ENCODE results near the gene GCDH. TPM values are rescaled to one million over a fixed set of nuclear protein-coding genes. Genes with fewer than 3 reads are reported as not detected.
A peak's percentile ranks its signal among the peaks of the same experiment; 100 is the strongest.
"Not testable (repeated sequence)": the region's sequence is repeated elsewhere in the genome, so short reads cannot be mapped to it uniquely, and the experiment has no call there.

Gene GCDH
- total RNA-seq, 1 donor from 2014 or later = 35.7 TPM

DNA sequence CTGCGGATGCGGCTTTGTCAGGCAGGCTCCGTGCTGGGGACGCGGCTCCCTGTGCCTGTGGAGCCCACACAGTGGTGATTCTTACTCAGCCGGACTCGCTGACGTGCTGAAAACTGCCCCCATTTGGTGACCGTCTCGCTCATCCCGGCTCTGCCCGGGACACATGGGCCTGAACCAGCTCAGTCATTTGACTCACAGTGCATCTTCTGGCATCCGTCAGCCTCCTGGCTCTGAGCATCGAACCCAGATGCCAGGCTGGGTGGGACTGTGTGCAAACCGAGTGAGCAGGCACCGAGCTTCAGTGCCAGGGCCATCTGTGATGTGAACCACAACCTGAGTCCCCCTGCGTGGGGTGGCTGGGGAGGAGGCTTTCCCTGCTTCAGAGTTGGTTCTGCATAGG is 5.5 kb downstream of the GCDH start:
- no peak for DNase-seq (ENCODE audit: extremely low read depth, low read depth, low spot score)

DNA sequence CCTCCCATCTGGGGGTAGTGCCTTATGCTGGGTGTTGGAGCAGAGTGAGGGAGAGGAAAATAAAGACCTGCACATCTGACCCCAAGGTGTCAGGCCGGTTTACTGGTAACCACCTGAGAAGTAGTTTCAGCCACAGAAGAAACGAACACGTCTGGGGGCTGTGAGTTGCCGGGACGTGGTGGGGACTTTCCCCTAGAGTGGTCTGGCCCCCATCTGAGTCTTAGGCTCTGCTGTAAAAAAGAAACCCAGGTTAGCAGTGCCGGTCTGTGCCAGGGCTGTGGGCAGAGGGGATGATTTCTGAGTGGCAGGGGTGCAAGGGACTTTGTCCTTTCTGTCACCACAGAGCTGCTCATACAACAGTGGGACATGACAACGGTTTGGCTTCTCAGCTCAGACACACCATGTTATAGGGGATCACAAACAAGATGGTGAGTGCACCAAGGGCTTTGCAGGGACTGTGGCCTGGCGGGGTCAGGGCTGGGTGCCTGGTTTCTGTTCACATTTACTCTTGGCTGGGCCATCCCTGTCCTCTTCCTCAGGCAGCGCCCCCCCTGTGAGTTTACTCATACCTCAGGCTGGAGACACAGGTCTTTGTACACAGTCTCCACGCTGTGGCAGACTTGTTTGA is 9.0 kb downstream of the GCDH start:
- no peak for DNase-seq (ENCODE audit: extremely low read depth, low read depth, low spot score)

DNA sequence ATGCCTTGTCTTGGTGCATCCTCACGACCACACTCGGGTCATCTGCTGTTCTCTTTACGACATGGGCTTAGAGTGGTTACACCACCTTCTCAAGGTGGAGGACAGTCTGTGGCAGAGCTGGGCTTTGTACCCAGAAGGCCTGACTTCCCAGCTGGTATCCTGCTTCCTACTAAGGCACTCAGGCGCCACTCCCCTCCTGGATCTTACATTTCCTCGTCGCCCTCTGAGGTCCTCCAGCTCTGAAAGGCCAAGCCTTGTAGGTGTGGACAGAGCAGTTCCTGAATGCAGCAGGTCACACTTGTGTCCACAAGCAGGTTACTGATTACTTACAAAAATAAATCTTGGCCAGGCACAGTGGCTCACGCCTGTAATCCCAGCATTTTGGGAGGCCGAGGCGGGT is 16.2 kb downstream of the GCDH start:
- DNase-seq (ENCODE audit: extremely low read depth, low read depth, low spot score) = no peak

DNA sequence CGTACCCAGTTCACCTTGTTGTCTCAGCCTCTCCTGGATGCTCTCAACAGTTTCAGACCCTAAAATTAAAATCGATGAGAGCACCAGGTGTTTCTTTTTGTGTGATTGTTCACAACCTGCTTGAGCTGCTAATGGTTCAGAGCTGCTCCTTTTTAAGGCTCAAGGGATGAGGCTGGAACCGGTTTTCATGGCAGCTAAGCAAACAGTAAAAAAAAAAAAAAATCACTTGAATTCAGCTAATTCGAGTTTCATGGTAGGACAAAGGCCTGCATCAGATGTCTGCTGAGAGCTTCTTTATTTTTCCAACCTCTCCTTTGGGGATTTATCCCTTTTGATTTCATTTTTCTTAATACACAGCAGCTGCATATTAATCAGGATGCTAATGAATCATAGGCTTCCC is 21.6 kb downstream of the GCDH start:
- DNase-seq (ENCODE audit: extremely low read depth, low read depth, low spot score) = no peak

DNA sequence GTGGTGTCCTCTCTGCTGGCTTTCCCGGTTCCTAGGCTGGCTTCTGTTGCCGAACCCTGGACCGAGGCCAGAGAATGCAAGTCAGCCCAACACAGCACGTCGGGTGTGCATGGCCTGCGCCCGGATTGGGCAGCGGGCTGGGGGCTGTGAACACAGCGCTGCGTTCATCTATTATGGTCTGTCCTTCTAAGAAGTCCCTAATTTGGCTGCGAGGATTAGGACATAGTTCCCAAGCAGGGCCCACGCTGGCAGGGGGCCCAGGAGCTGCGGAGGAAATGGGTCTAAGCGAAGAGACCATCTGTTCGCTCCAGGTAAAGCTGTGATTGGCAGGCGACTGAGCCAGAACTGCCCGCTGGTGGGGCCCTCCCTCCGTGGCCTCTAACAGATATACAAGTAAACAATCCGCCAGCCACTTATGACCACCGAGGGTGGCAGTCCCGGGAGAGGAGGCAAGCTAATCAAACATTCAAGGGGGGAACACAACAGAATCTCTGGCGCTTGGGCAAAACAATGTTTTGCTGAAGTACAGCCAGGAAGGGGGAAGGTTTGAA is 22.1 kb downstream of the GCDH start:
- no peak for DNase-seq (ENCODE audit: extremely low read depth, low read depth, low spot score)

DNA sequence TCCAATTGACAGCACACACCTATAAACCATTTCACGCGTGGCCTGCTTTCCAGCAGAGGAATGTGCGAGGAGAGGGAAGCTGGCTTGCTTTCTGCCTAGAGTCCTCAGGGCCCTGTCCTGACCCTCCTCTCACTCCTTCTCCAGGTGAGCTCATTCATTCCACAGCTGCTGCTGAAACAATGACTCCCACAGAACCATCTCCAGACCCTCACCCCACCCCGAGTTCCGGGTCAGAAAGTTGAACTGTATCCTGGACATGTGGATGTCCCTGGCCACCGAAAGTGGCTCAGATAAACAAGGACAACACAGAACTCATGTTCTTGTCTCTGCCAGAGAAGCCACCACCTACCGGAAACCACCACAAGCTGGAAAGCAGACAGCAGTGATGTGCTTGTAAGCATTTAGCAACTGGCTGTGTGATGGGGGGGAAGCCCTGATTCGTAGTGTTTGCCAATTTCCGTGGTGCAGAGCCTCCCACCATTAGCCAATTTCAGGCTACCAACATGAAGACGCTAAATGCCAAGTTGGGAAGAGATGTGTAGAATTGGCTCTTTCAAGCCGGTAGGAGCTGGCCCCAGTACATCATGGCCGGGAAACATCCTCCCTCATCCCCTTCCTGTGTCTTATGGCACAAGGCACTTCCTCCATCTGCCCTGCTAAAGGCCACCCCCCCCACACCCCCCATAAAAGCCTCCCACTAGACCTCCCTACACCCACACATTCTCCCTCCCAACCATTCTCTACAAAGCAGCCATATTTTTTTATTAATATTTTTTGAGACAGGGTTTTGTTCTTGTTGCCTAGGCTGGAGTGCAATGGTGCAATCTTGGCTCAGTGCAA is 23.1 kb downstream of the GCDH start:
- no peak for DNase-seq (ENCODE audit: extremely low read depth, low read depth, low spot score)

DNA sequence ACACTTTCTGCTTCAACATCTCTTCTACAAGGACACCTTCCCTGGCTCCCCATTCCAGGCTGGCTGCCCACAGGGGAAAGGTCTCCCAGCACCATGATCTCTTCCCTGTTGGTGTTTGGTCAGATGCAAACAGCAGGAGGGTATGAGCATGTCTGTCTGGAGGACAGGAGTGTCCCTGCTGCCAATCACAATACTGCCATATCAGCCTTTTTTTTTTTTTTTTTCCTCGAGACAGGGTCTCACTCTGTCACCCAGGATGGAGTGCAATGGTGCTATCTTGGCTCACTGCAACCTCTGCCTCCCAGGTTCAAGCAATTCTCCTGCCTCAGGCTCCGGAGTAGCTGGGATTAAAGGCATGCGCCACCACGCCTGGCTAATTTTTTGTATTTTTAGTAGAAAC is 24.9 kb downstream of the GCDH start:
- DNase-seq (ENCODE audit: extremely low read depth, low read depth, low spot score) = not testable (repeated sequence)

DNA sequence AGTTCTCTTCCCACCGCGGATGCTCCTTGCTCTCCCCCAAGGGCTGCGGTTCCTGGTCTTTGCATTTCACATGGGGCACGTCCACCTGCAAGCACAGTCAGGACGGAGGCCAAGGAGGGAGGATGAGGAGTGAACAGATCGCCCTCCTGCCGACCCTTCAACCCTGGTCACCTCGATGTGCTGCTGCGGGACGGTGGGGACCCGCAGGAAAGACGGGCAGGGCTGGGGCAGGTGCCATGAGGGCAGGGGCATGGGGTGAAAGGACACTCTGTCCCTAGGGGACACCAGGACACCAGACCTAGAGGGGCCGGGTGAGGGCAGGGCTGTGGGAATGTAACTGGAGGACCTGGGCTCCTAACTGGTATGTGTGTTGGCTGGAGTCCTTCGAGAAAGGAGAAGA is 27.3 kb downstream of the GCDH start:
- DNase-seq (ENCODE audit: extremely low read depth, low read depth, low spot score) = no peak

DNA sequence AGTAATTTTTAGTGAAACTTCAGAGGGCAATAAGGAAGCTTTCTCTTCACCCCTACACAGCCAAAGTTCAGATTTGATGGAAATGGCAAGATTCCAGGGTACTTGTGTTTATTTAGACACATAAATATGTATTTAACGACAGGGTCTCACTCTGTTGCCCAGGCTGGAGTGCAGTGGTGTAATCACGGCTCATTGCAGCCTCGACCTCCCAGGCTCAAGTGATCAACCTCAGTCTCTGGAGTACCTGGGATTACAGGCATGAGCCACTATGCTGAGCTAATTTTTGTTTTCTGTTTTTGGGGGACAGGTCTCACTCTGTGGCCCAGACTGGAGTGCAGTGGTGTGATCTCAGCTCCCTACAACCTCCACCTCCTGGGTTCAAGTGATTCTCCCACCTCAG is 30.1 kb downstream of the GCDH start:
- DNase-seq (ENCODE audit: extremely low read depth, low read depth, low spot score) = no peak

DNA sequence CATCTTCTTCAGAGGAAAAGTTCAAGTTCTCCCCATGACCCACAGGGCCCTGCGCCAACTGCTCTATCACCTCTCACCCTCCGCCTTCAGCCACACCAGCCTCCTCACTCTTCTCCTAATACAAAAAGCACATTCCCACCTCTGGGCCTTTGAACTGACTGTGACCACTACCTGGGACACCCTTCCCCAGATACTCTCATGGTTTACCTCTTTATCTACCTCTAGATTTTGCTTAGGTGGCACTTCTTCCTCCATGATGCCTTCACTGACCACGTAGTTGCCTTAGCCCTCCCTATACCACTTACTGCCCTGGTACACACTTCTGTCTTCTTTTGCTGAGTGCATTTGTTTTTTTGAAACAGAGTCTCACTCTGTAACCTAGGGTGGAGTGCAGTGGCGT is 32.0 kb downstream of the GCDH start:
- DNase-seq (ENCODE audit: extremely low read depth, low read depth, low spot score) = no peak

DNA sequence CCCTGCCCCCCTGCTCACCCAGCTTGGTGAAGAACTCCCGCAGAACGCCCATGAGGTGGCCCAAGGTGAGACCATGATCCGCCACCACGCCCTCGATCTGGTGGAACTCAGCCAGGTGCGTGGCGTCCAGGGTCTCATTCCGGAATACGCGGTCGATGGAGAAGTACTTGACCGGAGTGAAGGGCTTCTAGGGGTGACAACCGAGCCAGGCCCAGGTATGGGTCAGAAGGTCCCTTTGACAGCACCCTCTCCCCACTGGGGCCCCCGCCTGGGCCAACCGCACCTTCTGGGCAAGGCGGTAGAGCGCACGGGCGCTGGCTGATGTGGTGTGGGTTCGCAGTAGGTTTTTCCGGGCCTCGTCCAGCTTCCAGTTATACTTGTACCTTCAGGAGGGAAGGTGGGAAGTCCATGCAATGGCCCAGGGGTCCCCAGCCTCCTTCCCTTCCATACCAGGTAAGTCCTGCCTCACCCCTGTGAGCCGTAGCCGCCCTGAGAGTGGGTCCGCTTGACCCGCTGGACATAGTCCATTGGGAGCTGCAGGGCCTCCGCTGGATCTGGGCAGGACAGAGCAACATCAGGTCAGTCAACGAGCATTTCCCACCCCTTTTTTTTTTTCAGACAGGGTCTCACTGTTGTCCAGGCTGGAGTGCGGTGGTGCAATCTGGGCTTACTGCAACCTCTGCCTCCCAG is 33.8 kb downstream of the GCDH start:
- DNase-seq (ENCODE audit: extremely low read depth, low read depth, low spot score) = no peak

DNA sequence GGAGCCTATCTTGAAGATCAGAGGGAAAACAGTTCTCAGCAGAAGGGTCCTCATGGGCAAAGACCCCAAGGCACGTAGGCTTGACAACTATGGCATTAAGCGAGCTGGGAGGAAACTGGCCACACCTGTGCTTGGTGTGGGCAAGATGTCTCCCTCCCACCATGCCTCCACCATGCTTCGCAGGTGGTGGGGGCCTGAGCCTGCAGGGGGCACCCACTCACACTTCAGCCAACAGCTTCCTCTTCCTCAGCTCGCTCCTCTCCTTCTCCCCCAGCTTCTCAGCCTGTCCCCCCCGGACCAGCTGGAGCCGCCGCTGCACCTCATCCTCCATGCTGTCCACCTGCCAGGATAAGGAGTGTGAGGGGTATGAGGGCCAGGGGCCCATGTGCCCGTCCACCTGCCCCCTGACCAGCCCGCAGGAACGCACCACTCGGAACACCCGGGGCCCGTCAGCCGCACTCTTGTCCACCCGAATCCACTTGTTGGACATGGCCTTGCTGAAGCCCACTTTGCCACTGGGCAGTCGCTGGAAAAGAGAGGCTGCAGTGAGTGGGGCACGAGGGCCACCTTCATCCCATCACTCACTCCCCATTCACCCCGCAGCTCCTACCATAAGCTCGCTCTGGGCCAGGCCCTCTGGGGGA is 39.2 kb downstream of the GCDH start:
- no peak for DNase-seq (ENCODE audit: extremely low read depth, low read depth, low spot score)

DNA sequence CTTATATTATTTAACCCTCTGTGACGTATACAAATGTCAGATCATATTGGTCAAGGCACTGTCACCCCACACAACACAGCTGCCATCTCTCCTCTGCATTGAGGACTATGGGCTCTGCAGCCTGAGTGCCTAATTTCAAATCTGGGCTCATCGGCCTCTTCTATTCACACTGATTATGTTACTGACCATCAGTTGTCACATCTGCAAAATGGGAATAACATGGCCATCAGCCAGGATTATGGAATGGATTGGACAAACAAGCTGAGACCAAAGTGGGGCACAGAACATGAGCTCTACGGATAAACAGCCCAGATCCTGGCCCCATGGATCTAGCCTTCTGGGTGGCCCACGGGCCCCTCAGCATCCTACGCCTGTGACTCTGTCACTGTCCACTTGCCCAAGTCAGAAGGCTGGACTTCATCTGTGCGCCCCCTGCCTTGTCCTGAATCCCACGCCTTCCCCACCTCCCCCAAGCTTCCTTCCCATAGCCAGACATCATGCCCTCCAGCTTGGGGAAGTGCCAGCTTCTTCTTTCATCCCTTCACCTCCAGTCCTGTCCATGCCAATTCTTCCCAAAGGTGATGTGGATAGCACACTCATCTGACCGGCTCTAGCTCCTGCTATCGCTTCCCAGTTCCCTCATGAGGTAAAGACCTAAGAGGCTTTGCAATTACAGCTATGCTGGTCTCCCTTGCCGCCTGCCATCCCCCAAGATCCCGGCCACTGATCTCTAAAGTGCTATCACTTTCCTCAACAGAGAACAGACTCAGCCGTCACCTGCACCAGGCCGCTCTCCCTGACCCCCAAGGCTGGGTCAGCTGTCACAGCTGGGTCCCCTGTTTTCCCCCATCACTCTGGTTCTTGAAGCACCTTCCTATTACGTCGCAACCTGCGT is 41.7 kb downstream of the GCDH start:
- no peak for DNase-seq (ENCODE audit: extremely low read depth, low read depth, low spot score)

DNA sequence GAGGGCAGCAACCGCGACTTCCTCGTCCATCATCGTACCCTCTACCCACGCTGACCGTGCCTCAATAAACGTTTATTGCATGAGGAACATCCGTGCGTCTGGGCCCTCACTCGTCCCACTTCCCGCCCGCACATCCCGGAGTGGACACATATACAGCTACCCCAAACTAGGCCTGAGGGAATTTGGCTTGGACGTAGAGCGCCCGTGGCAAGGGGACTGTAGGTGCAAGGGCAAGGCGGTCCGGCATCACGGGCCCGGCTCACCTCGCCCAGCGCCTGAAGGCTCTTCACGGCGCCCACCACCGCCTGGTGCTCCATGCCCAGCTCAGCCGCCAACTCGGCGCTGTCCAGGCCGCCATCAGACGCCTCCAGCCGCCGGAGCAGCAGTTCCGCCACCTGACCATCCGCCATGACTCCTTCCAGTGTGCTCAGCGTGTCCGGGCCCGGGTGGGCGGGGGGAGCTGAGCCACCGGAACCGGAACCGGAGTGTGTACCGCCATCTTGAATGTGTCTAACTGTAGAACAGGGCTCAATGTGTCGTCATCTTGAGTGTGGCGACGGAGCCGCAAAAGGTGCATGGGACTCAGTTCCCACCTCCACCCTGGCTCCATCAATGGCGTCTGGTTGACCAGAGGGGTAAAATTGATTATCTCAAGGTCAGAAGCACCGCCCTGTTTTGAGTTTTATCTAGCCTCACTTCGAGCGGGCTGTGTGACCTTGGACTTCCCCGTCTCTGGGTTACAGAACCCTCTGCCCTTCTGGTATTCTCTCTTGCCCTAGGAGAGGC is 42.5 kb downstream of the GCDH start, which contains the start of gene FARSA:
TSS of gene FARSA (minus strand) at position 425 of the 786 bp plus-strand sequence. CDS start at position 410, 15 bp downstream.
- peak; percentile 34 for DNase-seq (ENCODE audit: extremely low read depth, low read depth, low spot score)

DNA sequence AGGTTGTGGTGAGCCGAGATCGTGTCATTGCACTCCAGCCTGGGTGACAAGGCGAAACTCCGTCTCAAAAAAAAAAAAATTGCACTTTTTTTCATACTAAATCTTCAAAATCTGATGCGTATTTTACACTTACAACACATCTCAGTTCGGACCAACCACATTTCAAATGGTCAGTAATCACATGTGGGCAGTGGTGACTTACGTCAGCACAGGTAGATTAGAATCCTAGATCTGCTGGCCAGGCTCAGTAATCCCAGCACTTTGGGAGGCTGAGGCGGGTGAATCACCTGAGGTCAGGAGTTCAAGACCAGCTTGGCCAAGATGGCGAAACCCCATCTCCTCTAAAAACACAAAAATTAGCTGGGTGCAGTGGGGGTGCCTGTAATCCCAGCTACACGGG is 44.1 kb downstream of the GCDH start:
- DNase-seq (ENCODE audit: extremely low read depth, low read depth, low spot score) = no peak

DNA sequence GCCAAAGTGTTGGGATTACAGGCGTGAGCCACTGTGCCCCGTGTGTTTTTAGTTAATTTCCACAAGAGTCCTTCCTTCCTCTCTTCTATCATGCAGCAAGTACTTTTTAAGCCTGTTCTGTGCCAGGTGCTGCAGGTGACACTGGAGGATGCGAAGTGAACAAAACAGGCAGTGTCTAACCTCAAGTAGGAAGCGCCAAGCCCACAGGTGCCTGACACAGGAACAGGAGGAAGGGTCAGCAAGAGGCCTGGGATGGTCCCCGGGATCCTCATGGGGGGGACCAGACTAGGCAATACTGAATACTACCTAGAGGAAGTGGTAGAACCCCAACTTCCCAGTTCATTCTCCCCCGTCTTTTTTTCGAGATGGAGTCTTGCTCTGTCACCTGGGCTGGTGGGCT is 45.6 kb downstream of the GCDH start:
- no peak for DNase-seq (ENCODE audit: extremely low read depth, low read depth, low spot score)

DNA sequence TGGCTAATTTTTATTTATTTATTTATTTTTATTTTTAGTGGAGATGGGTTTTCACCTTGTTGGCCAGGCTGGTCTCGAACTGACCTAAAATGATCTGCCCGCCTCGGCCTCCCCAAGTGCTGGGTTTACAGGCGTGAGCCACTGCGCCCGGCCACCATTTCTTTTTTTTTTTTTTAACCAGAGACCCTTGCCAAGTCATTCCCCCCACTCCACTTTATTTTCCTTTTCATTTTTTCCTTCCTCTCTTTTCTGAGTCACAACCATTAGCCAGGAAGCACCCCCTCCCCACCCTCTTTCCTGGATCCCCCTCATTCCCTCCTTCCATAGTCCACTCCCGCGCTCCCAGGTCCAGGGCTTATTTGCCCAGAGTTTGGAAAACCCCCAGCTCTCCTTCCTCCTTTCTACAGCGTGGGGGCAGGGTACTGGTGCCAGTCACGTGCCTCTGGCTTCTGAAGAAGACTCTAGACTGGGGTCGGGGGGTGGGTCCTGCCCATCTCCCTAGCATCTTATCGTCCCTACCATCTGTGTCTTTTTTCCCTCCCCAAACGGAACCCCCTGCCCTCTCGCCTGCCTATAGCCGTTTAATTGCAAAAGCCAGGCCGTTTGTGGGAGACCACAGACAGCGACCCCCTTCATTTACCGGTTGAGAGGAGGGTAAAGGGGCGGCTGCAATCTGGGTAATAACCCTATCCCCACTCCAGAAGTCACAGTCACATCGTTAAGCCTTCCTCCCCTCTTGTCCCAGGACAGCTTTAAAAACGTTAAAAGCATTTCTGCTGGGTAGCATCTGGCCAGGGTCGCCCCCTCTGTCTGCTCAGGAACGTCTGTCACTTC is 46.4 kb downstream of the GCDH start:
- DNase-seq (ENCODE audit: extremely low read depth, low read depth, low spot score) = no peak
